ENCODE results near the gene NANP.
A peak's percentile ranks its signal among the peaks of the same experiment; 100 is the strongest.
"Not testable (repeated sequence)": the region's sequence is repeated elsewhere in the genome, so short reads cannot be mapped to it uniquely, and the experiment has no call there.

Gene NANP

DNA sequence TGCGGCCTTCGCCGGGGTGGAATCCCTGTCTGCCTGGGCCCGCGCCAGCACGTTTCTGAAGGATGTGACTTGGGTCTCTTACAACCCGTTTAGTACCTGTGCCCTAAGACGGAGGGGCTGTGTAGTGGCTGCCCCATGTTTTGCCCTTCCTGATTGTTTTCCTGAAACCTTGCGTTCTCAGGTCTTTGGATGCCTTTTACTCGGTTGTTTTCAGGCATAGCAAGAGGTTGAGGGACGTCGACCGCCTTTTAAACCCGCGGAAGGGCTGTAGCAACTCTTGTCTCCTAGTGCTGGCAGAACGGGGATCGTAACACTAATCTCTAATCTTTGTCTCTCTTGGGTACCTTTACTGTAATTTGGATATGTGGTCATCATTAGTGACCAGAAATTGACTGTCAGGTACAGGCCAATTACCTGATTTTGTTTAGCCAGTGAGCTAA, 706 bp upstream of the NANP start:
- Mint-ChIP-seq H3K36me3 (ENCODE audit: low read depth) (peaks cover 12% of the 10 kb centered on the region), H3K27ac (peak overlapping the region; percentile 97), H3K9me3 (peaks cover 9% of the 10 kb centered on the region), H3K27me3 (peaks cover 2% of the 10 kb centered on the region), H3K4me1 (peaks cover 25% of the 10 kb centered on the region), H3K4me3 (peak overlapping the region; percentile 84)
- DNase-seq (no peak), ATAC-seq (no peak)

DNA sequence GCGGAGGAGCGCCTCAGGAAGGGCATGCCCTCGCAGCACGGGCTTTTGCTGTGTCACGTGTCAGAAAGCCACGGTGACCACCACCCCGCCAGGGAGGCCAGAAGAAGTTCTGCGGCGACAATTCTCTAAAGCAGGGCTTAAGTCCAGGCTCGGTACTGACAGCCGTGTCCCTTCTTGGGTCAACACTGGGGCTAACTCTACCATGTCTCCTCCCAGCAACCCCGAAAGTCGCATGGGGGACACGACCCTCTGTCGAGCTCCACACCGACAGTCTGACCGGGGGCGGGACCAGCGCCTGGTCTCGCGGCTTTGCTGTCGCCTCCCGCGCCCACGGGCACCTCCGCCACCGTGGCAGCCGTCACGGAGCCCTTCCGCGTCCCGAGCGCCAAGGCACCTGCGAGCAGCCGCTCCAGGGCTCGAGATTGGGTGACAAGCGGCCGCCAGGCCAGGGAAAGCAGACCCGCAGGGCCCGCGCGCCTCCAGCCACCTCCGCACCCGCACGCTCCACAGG, 534 bp downstream of the NANP start:
- Mint-ChIP-seq H3K36me3 (ENCODE audit: low read depth) (peaks cover 12% of the 10 kb centered on the region), H3K9me3 (peaks cover 6% of the 10 kb centered on the region), H3K27ac (peak overlapping the region; percentile 97), H3K4me1 (peaks cover 25% of the 10 kb centered on the region), H3K4me3 (peak overlapping the region; percentile 84), H3K27me3 (peaks cover 2% of the 10 kb centered on the region)
- DNase-seq (peak; percentile 52), ATAC-seq (peak; percentile 1)

GRCh38 chr20:25622450-25623224, 1.2 kb downstream of the NANP start:
- ATAC-seq = no peak
- Mint-ChIP-seq H3K36me3 (ENCODE audit: low read depth) (peaks cover 8% of the 10 kb centered on the region), H3K4me1 (peaks cover 25% of the 10 kb centered on the region), H3K9me3 (no peaks in the 10 kb centered on the region), H3K27me3 (peaks cover 2% of the 10 kb centered on the region), H3K27ac (peak overlapping the region; percentile 97), H3K4me3 (peak overlapping the region; percentile 84)
- no peak for DNase-seq

DNA sequence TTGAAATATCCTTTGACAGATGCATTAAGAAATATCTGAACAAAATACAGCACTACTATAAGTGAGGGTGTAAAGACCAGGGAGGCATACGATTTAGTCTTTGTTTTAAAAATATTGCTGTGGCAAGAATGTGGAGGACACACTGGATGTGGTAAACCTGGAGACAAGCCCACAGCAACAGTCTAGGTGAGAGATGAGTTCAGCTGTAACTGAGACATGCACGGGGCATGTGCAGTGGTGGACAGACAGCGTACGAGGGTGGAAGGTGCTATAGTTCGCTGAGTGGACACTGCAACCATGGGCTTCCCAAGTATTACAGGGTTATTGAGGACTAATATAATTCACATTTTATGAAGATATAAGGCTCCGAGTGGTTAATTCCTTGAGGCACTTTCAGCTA, 1.8 kb downstream of the NANP start:
- peaks cover 2% of the 10 kb centered on the region for H3K27me3 Mint-ChIP-seq
- peak overlapping the region; percentile 84 for H3K4me3 Mint-ChIP-seq
- H3K27ac Mint-ChIP-seq = no peak overlapping the region
- H3K4me1 Mint-ChIP-seq = peaks cover 25% of the 10 kb centered on the region
- H3K36me3 Mint-ChIP-seq (ENCODE audit: low read depth) = peaks cover 3% of the 10 kb centered on the region
- no peak for ATAC-seq
- no peaks in the 10 kb centered on the region for H3K9me3 Mint-ChIP-seq
- DNase-seq = no peak

GRCh38 chr20:25619514-25619913, 4.3 kb downstream of the NANP start:
- DNase-seq (no peak), ATAC-seq (no peak)
- no peak overlapping the region for H3K27ac Mint-ChIP-seq
- H3K9me3 Mint-ChIP-seq = no peaks in the 10 kb centered on the region
- H3K4me1 Mint-ChIP-seq = peaks cover 22% of the 10 kb centered on the region
- H3K4me3 Mint-ChIP-seq = no peak overlapping the region
- peaks cover 13% of the 10 kb centered on the region for H3K36me3 Mint-ChIP-seq (ENCODE audit: low read depth)
- H3K27me3 Mint-ChIP-seq = peaks cover 2% of the 10 kb centered on the region

DNA sequence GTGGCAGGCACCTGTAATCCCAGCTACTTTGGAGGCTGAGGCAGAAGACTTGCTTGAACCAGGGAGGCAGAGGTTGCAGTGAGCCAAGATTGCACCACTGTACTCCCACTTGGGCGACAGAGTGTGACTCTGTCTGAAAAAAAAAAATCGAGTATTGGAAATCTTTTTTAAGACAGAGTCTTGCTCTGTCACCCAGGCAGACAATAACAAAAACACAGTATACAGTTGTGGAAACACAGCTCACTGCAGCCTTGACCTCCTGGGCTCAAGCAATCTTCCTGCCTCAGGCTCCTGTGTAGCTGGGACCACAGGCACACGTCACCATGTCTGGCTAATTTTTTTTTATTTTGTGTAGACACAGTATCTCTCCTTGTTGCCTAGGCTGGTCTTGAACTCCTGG, 15.0 kb downstream of the NANP start:
- DNase-seq (no peak), ATAC-seq (no peak)
- Mint-ChIP-seq H3K9me3 (no peaks in the 10 kb centered on the region), H3K36me3 (ENCODE audit: low read depth) (peaks cover 6% of the 10 kb centered on the region), H3K27me3 (no peaks in the 10 kb centered on the region), H3K27ac (no peak overlapping the region), H3K4me3 (no peak overlapping the region), H3K4me1 (no peaks in the 10 kb centered on the region)

DNA sequence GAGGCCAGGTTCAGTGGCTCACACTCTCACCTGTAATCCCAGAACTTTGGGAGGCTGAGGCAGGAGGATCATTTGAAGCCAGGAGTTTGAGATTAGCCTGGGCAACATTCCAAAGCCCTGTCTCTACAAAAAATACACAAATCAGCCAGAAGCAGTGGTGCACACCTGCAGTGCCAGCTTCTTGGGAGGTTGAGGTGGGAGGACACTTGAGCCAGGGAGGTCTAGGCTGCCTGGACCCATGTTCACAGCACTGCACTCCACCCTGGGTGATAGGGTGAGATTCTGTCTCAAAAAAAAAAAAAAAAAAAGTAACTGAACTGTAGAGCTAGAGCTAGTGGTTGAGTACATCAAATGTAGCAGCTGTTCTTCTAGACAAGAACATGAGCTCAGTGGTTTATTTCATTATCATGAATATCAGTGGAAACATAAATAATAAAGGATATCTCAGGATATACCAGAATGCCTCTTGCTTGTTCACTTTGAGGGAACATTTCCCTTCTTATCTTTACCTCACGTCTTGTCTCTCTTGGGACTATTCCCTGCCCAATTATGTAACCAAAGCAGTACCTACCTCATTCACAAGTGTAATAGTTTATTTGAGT, 17.6 kb downstream of the NANP start:
- Mint-ChIP-seq H3K9me3 (no peaks in the 10 kb centered on the region), H3K4me1 (peaks cover 9% of the 10 kb centered on the region), H3K27ac (no peak overlapping the region), H3K27me3 (no peaks in the 10 kb centered on the region), H3K36me3 (ENCODE audit: low read depth) (no peaks in the 10 kb centered on the region), H3K4me3 (no peak overlapping the region)
- DNase-seq (no peak), ATAC-seq (no peak)

GRCh38 chr20:25605148-25605547, 18.7 kb downstream of the NANP start:
- Mint-ChIP-seq H3K27ac (no peak overlapping the region), H3K27me3 (no peaks in the 10 kb centered on the region), H3K4me1 (peaks cover 9% of the 10 kb centered on the region), H3K36me3 (ENCODE audit: low read depth) (no peaks in the 10 kb centered on the region), H3K4me3 (no peak overlapping the region), H3K9me3 (no peaks in the 10 kb centered on the region)
- DNase-seq = no peak
- no peak for ATAC-seq

- H3K4me3 Mint-ChIP-seq = no peak overlapping the region
- no peaks in the 10 kb centered on the region for H3K9me3 Mint-ChIP-seq
- H3K27ac Mint-ChIP-seq = no peak overlapping the region
- H3K4me1 Mint-ChIP-seq = peaks cover 9% of the 10 kb centered on the region
- no peaks in the 10 kb centered on the region for H3K27me3 Mint-ChIP-seq
- DNase-seq = no peak
- no peaks in the 10 kb centered on the region for H3K36me3 Mint-ChIP-seq (ENCODE audit: low read depth)
- no peak for ATAC-seq
These were observed 19.2 kb downstream of the NANP start for GRCh38 chr20:25604611-25605010.

DNA sequence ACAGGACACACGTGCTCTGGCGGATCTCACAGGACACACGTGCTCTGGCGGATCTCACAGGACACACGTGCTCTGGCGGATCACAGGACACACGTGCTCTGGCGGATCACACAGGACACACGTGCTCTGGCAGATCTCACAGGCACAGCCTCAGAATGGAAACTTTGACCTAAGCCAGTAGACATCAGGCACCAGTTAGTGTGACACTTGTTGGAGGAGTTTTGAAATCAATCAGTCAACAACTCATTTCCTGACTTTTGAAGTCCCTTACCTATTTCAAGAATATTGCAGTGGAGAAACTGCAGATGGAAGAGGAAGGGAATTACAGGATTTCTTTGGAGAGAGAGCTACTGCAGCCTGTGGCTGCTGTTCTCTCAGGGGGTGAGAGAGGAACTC, 20.9 kb downstream of the NANP start:
- peak overlapping the region; percentile 3 for H3K27ac Mint-ChIP-seq
- H3K4me1 Mint-ChIP-seq; H3K36me3 Mint-ChIP-seq (ENCODE audit: low read depth); H3K9me3 Mint-ChIP-seq; DNase-seq; H3K27me3 Mint-ChIP-seq; H3K4me3 Mint-ChIP-seq: not testable (repeated sequence)
- peak; percentile 79 for ATAC-seq

GRCh38 chr20:25602191-25602913, 21.5 kb downstream of the NANP start:
- H3K27me3 Mint-ChIP-seq; DNase-seq; H3K9me3 Mint-ChIP-seq; ATAC-seq; H3K27ac Mint-ChIP-seq; H3K4me3 Mint-ChIP-seq; H3K36me3 Mint-ChIP-seq (ENCODE audit: low read depth); H3K4me1 Mint-ChIP-seq: not testable (repeated sequence)

GRCh38 chr20:25601659-25602058, 22.2 kb downstream of the NANP start:
- no peak for DNase-seq
- H3K4me1 Mint-ChIP-seq = peaks cover 9% of the 10 kb centered on the region
- no peak overlapping the region for H3K27ac Mint-ChIP-seq
- H3K4me3 Mint-ChIP-seq = no peak overlapping the region
- H3K27me3 Mint-ChIP-seq = no peaks in the 10 kb centered on the region
- H3K36me3 Mint-ChIP-seq (ENCODE audit: low read depth) = no peaks in the 10 kb centered on the region
- H3K9me3 Mint-ChIP-seq = no peaks in the 10 kb centered on the region
- ATAC-seq = no peak

DNA sequence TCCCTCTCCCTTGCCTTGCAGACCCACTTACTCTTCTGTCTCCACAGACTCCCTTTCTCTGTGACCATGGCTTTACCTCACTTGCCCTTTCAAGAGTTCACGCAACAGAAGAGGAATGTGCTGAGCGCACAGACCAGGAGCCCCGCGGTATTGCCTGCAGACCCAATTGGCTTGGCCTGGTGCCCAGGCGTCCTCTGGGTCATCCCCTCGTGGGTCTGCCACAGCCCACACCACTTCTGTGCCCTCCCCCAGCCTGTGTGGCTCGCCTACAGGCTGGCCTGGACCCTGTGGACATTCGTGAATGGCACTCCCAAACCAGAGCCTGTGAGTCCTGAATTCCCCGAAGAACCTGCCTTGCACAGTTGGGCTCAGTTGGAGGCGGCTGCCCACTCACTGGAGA, 23.2 kb downstream of the NANP start:
- no peak overlapping the region for H3K4me3 Mint-ChIP-seq
- no peak overlapping the region for H3K27ac Mint-ChIP-seq
- peaks cover 9% of the 10 kb centered on the region for H3K4me1 Mint-ChIP-seq
- H3K36me3 Mint-ChIP-seq (ENCODE audit: low read depth) = no peaks in the 10 kb centered on the region
- H3K27me3 Mint-ChIP-seq = no peaks in the 10 kb centered on the region
- H3K9me3 Mint-ChIP-seq = no peaks in the 10 kb centered on the region
- DNase-seq (no peak), ATAC-seq (no peak)

DNA sequence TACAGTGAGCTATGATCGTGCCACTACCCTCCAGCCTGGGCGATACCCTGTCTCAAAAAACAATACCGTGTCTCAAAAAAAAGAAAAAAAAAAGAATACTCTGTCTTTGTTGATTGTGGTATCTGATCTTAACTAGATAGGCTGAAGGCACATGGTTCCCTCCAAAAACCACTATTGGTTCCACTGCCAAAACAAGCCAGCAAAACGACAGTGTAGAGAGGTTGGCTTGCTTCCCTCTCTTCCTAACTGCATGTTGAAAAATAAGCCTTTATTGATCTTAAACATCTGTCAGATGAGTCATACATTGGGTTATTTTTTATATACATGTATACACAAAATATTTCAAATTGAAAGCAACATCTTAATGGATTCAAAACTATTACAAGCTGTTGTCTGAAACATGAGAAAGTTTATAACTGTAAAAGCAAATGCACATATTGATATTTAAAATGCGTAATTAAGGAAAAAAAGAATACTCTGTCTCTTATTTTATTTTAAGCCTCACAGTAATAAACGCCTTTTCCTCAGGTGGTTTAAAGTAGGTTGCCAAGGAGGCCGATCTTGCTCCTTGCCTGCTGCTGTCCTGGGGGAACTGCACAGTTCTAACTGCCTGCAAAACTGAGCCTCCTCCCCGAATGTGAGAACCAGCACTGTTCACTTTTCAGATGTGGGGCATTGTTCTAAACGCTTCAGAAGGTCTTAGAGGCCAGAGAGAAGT, 31.5 kb downstream of the NANP start:
- Mint-ChIP-seq H3K4me3 (no peak overlapping the region), H3K27ac (no peak overlapping the region), H3K4me1 (no peaks in the 10 kb centered on the region), H3K9me3 (no peaks in the 10 kb centered on the region), H3K36me3 (ENCODE audit: low read depth) (no peaks in the 10 kb centered on the region), H3K27me3 (no peaks in the 10 kb centered on the region)
- no peak for ATAC-seq
- no peak for DNase-seq

Measured in activated naive CD8-positive, alpha-beta T cell treated with anti-CD3 and anti-CD28 coated beads, Interleukin-2, amount 50 U/mL, for 24 hours (primary cell).